C1 segment of cervical spinal cord (tissue), 14 donors: ENCODE measurements around the gene MFAP3.
"Not testable (repeated sequence)": the region's sequence is repeated elsewhere in the genome, so short reads cannot be mapped to it uniquely, and the experiment has no call there.

Experiments used
- DNase-seq, 14 donors: peaks; one replicate each; lab custom pipeline; 2025; lab: John Stamatoyannopoulos, UW

The MFAP3 gene

DNA sequence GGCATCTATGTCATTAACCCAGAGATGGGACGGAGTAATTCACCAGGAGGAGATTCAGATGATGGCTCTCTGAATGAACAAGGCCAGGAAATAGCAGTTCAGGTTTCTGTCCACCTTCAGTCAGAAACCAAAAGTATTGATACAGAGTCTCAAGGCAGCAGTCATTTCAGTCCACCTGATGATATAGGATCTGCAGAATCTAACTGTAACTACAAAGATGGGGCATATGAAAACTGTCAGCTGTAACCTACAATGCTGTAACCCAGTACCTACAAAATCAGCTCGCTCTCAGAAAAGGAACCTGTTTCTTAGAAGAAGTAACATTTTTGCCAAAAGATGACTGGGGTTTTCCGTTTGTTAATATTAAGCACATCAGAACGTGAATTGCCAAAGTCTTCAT is 14.7 kb downstream of the MFAP3 start:
- no peak for DNase-seq

DNA sequence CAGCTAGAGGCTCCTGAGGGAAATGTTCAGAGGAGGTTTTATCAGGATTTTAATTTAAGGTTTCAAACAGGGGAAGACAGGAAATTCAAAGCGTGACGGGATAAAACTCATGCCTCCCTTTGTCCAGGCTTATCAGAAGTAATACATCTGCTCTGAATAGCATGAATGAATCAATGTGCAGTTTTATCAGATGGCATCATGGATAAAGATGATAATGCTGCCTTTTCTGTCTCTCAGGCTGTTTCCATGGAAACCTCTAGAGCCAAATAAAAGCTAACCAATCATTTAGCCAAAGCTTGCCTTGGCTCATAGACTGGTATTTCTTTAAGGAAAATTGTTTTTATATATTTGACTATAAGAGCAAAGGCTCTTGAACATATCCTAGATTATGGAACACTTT is 16.4 kb downstream of the MFAP3 start:
- no peak for DNase-seq

- no peak for DNase-seq
These were observed 19.6 kb downstream of the MFAP3 start for GRCh38 chr5:154058055-154059038.

- DNase-seq = no peak
These were observed 20.3 kb downstream of the MFAP3 start for GRCh38 chr5:154059039-154059430.

- DNase-seq = no peak
These were observed 20.8 kb downstream of the MFAP3 start for GRCh38 chr5:154059583-154059982.

- no peak for DNase-seq
These were observed 21.8 kb downstream of the MFAP3 start for GRCh38 chr5:154060606-154061005.

DNA sequence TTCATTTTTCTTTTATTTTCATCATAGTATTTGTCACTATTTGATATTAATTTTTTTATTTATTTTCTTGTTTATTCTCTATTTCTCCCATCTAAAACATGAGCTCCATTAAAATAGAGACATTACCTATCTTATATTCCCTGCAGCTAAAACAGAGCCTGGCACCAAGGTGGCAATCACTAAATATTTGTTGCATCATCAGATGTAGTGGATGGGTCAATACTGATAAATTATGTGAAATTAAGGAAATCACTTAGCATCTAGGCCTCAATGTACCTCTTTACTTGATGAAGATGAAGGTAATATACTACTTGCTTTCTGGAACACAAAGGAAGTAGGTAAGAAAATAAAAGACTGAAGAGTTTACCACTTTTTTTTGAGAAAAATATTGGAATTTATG is 24.6 kb downstream of the MFAP3 start:
- no peak for DNase-seq

DNA sequence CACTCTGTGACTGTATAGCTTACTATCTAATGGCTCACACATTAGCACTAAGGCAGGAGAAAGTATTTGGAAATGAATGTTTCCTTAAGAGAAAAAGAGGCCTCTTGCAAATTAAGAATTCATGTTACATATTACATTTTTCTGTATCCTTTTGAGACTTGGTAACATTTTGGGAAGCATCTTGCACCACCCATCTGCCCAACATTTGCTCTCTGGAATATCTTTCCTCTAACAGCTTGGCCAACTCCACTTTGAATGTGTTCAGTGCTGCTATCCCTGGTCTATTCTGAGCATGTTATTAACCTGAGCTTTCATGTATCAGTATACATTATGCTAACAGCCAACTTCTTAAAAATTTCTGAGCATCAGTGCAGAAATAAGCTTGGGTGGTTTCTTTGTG is 27.2 kb downstream of the MFAP3 start:
- DNase-seq = no peak

DNA sequence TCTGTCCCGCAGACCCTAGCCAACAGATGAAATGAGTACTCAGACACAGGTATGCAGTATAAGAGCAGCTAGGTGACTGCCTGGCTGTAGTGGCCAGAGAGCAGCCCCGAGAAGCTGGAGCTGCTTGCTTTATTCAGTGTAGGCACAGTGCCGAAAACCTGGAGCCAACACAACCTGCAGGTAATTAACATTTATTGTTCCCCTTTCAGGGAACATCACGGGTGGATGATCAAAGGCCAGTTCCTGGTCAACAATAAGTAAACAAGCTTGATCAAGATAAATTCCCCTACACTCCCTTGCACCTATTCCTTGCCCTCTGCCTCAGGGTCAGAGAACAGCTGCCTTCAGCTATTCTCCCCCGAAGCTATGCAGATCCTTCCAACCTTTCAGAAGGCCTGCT is 31.1 kb downstream of the MFAP3 start:
- not testable (repeated sequence) for DNase-seq

DNA sequence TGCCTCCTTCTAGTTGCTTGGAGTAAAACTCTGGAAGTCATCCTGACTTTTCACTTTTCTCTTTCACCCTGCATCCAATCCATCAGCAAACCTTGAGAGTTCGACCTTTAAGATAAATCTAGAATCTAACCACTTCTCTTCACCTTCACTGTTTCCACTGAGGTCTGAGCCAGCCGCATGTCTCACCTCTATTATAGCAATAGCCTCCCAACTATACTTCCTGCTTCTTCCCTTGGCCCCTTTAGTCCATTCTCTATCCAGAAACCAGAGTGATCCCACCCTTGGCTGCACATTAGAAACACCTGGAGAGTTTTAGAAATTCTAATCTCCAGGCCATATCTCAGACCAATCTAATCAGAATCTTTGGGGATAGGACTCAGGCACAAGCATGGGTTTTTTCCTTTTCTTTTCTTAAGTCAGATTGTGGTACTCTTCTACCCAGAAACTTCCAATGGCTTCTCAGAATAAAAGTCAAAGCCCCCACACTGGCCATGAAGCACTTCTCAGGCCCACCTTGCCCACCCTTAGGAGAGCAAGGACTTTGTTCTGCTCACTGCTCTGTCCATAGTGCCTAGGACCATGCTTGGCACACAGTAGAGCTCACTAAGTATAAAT is 33.1 kb downstream of the MFAP3 start:
- no peak for DNase-seq

DNA sequence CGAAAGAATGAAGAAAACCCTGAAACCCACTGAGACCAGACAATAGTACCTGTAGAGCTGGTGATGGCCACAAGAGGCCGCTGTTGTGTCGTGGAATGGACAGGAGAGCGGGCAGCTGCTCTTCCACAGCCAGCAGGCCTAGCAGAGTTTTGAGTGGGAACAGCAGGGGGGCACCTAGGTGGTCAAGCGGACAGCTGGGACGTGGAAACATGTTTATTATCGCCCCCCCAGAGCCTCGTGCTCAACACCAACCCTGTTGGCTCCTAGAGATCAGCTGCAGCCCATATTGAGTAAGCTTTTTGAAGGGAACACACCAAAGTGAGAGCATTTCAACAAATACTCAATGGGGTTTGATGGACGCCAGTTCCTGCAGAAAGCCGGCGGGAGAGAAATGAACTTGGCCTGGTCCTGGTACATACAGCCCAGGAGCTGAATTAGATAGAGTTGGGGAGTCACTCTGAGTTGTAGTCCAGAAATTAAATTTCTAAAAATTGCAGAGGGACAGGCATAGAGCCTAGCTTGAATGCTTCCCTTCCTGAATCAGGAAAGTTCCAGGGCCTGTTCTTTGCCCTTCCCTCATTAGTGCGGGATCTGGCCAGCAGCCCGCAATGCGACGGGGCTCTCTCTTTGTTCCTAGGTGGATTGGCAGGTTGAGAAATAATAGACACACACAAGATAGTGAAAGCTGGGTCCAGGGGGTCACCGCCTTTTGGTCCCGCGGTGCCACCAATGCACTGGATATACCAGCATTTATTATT is 33.8 kb downstream of the MFAP3 start:
- DNase-seq = peak in 13 of 14 donors; percentile 3 to 82 (median 52)

GRCh38 chr5:154076240-154076922 is 37.6 kb downstream of the MFAP3 start:
- no peak for DNase-seq

DNA sequence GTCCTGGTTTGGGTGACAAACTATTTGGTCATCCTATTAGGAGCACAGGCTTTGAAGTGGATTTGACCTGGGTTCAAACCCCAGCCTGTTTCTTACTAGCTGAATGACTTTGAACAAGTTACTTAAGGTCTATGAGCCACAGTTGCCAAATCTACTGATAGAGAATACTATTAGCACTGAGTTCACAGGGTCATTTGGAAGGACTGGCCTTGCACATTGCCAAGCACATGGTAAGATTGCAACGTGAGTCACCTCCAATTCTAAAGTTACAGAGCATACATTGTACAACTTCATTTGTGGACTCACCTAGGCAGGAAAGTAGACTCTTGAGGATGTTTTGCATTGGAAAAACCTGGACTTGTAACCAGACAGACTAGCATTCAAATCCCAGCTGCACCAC is 38.9 kb downstream of the MFAP3 start:
- no peak for DNase-seq

- DNase-seq = no peak
These were observed 39.5 kb downstream of the MFAP3 start for GRCh38 chr5:154078272-154078671.

GRCh38 chr5:154081246-154081645 is 42.5 kb downstream of the MFAP3 start:
- no peak for DNase-seq

- DNase-seq = no peak
These were observed 45.4 kb downstream of the MFAP3 start for GRCh38 chr5:154084062-154084639.

GRCh38 chr5:154086146-154086545 is 47.4 kb downstream of the MFAP3 start:
- no peak for DNase-seq

GRCh38 chr5:154086641-154087040 is 47.9 kb downstream of the MFAP3 start:
- no peak for DNase-seq

GRCh38 chr5:154087260-154087659 is 48.5 kb downstream of the MFAP3 start:
- DNase-seq = peak in 3 of 14 donors; percentile 0 to 6 (median 2)

GRCh38 chr5:154088801-154089200 is 50.0 kb downstream of the MFAP3 start:
- no peak for DNase-seq

DNA sequence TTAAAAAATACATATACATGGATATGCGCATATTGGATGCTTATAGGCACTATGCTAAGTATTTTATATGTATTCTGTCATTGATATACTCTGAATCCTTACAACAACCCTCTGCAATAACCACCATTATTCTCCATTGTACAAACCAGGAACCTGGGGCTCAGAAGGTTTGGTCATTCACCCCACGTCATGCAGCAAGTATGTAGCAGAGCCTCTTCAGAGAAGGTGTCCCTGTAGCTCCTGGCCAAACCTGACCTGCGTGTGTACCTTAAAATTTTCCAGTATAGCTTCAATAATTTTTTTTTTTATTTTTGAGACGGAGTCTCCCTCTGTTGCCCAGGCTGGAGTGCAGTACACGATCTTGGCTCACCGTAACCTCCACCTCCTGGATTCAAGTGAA is 51.9 kb downstream of the MFAP3 start:
- no peak for DNase-seq
